HEK293T (cell line): ENCODE results near the gene TCF3.

Experiments
- CTCF ChIA-PET: fragments of 350-600 bp; formaldehyde crosslinking; extraction: SDS; loops from one replicate; lab custom pipeline; 2021; ENCODE audit warnings: antibody characterized with exemption, inconsistent platforms; lab: Yijun Ruan, JAX
- POLR2A ChIA-PET: fragments of 350-600 bp; formaldehyde crosslinking; extraction: SDS; loops from one replicate; lab custom pipeline; 2020; ENCODE audit warnings: antibody characterized with exemption, inconsistent platforms; lab: Yijun Ruan, JAX
- DNase-seq: peaks from one replicate; pipeline ENCODE4 v3.0.0; 2012; ENCODE audit warnings: mixed read lengths; ENCODE audit errors: extremely low spot score
- ARNT ChIP-seq: fragments of 450-650 bp; IDR thresholded peaks from 2 replicates; pipeline ENCODE4 v1.6.1; 2017; ENCODE audit warnings: mild to moderate bottlenecking
- BHLHE40 ChIP-seq: fragments of 450-650 bp; IDR thresholded peaks from 2 replicates; pipeline ENCODE4 v1.6.1; 2016; ENCODE audit warnings: mild to moderate bottlenecking, moderate library complexity, borderline replicate concordance
- CTBP1 ChIP-seq: fragments of 450-650 bp; IDR thresholded peaks from 2 replicates; pipeline ENCODE4 v1.6.1; 2016; ENCODE audit warnings: borderline replicate concordance
- ELF4 ChIP-seq: fragments of 450-650 bp; IDR thresholded peaks from 2 replicates; pipeline ENCODE4 v1.6.1; 2017; ENCODE audit warnings: antibody characterized with exemption
- FOXA1 ChIP-seq: fragments of 450-650 bp; IDR thresholded peaks from 2 replicates; pipeline ENCODE4 v1.6.1; 2016; ENCODE audit warnings: mild to moderate bottlenecking
- FOXK2 ChIP-seq: fragments of 450-650 bp; IDR thresholded peaks from 2 replicates; pipeline ENCODE4 v1.6.1; 2016; ENCODE audit warnings: mild to moderate bottlenecking
- FOXM1 ChIP-seq: fragments of 450-650 bp; IDR thresholded peaks from 2 replicates; pipeline ENCODE4 v1.6.1; 2017; ENCODE audit warnings: mild to moderate bottlenecking, borderline replicate concordance
- HDGF ChIP-seq: fragments of 450-650 bp; IDR thresholded peaks from 2 replicates; pipeline ENCODE4 v1.6.1; 2017; ENCODE audit warnings: antibody characterized with exemption, borderline replicate concordance
- L3MBTL2 ChIP-seq: fragments of 450-650 bp; conservative IDR thresholded peaks from 2 replicates; pipeline ENCODE4 v1.6.1; 2016; ENCODE audit warnings: mild to moderate bottlenecking
- LEF1 ChIP-seq: fragments of 450-650 bp; IDR thresholded peaks from 2 replicates; pipeline ENCODE4 v1.6.1; 2017; ENCODE audit warnings: mild to moderate bottlenecking, borderline replicate concordance
- NFRKB ChIP-seq: fragments of 450-650 bp; IDR thresholded peaks from 2 replicates; pipeline ENCODE4 v1.6.1; 2016; ENCODE audit warnings: mild to moderate bottlenecking, moderate library complexity
- SP1 ChIP-seq: fragments of 450-650 bp; IDR thresholded peaks from 2 replicates; pipeline ENCODE4 v1.6.1; 2017
- SUZ12 ChIP-seq: fragments of 450-650 bp; IDR thresholded peaks from 2 replicates; pipeline ENCODE4 v1.6.1; 2016; ENCODE audit warnings: mild to moderate bottlenecking
- TARDBP ChIP-seq: fragments of 450-650 bp; IDR thresholded peaks from 2 replicates; pipeline ENCODE4 v1.6.1; 2016
- ZNF384 ChIP-seq: fragments of 450-650 bp; IDR thresholded peaks from 2 replicates; pipeline ENCODE4 v1.6.1; 2016
- TF ChIP-seq, protein P1 (sequence below): fragments of 450-650 bp; IDR thresholded peaks from 2 replicates; pipeline ENCODE4 v1.6.1; 2016

The TCF3 gene

DNA sequence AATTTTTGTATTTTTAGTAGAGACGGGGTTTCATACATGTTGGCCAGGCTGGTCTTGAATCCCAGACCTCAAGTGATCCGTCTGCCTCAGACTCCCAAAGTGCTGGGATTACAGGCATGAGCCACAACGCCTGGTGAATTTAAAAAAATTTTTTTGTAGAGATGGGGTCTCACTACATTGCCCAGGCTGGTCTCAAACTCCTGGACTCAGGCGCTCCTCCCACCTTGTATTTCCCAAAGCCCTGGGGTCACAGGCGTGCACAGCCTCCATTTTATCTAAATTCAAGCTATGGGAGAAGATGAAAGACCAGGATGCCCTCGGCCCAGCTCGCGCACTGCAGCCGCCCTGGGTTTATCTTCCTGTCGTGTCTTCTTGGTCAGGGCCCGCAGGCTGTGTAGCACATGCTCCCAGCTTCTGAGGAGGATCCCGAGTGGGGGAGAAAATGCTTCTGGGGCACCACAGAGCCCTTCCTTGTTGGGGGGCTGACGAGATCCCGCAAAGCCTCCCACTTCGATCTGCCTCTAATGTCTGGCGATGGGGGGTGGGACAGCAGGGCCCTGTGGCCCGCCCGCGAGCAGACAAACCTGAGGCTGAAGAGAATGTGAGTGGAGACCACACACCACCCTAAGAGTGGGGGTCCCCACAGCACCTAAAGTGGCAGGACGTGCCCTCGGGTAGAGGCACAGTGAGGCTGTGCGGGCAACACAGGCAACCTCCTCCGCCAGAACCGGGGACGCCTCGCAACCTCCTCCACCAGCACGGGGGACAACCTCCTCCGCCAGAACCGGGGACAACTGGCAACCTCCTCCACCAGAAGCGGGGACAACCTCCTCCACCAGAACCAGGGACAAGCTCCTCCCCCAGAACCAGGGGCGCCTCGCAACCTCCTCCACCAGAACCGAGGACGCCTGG, 15.8 kb downstream of the TCF3 start:
- POLR2A ChIA-PET: no interaction called here
- no peak for DNase-seq
- CTCF ChIA-PET: no interaction called here
- no peak for TF ChIP-seq CTBP1
- TF ChIP-seq FOXM1: no peak
- no peak for TF ChIP-seq NFRKB
- no peak for TF ChIP-seq HDGF
- TF ChIP-seq L3MBTL2: no peak
- no peak for TF ChIP-seq FOXA1
- TF ChIP-seq LEF1: no peak
- TF ChIP-seq, protein P1, sequence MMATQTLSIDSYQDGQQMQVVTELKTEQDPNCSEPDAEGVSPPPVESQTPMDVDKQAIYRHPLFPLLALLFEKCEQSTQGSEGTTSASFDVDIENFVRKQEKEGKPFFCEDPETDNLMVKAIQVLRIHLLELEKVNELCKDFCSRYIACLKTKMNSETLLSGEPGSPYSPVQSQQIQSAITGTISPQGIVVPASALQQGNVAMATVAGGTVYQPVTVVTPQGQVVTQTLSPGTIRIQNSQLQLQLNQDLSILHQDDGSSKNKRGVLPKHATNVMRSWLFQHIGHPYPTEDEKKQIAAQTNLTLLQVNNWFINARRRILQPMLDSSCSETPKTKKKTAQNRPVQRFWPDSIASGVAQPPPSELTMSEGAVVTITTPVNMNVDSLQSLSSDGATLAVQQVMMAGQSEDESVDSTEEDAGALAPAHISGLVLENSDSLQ: no peak

DNA sequence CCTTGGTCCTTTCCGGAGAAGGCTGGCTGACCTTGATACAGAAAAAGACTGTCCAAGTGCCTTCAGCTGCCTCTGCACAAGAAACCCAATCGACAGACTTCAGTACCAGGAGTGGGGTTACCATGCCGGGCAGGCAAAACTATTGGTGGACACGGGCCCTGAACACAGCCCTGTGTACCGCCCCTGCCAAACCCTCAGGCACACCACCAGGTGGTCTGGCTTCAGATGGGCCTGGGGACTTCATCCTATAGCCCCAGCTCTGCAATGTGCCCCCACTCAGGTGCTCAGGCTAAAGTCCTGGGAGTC, 17.5 kb downstream of the TCF3 start:
- ChIA-PET CTCF (no interaction called here), POLR2A (no interaction called here)
- DNase-seq: no peak
- TF ChIP-seq FOXK2: no peak
- TF ChIP-seq TARDBP: no peak
- TF ChIP-seq HDGF: no peak
- TF ChIP-seq NFRKB: no peak
- TF ChIP-seq ZNF384: no peak
- TF ChIP-seq ELF4: no peak
- TF ChIP-seq LEF1: no peak
- no peak for TF ChIP-seq L3MBTL2
- TF ChIP-seq SUZ12: no peak
- no peak for TF ChIP-seq FOXM1
- no peak for TF ChIP-seq CTBP1
- no peak for TF ChIP-seq ARNT
- no peak for TF ChIP-seq FOXA1

DNA sequence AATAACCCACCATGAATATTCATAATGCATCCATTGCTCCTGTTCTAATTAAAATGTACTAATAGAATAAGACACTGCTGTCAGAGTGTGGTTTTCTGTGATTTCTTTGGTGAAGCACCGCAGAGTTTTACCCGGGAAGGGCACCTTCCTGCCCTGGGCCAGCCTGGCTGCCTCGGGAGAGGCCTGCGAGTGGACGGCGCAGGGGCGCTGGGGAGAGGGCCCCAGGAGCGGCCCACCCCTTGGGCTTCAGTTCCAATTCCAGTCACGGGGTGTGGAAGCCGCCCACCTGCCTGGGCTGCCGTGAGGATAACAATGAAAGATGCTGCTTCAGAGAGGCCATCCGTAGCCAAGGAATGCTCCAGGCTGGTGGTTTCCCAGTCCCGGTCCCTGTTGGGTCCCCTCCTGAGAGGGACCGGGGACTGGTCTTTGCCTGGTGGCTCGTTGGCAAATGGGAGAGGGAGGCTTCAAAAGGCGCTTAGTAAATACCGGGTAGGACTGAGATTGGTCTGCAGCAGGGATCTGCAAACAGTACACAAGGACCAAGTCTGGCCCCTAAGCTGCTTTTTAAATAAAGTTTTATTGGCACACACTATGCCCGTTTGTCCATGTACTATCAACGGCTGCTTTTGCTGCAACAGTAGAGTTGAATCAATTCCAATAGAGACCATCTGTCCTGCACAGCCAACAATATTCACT, 18.0 kb downstream of the TCF3 start:
- ChIA-PET CTCF (no interaction called here), POLR2A (no interaction called here)
- TF ChIP-seq FOXM1 (no peak), L3MBTL2 (no peak), FOXK2 (no peak), CTBP1 (no peak), LEF1 (no peak)
- TF ChIP-seq, protein P1: no peak
- no peak for DNase-seq

DNA sequence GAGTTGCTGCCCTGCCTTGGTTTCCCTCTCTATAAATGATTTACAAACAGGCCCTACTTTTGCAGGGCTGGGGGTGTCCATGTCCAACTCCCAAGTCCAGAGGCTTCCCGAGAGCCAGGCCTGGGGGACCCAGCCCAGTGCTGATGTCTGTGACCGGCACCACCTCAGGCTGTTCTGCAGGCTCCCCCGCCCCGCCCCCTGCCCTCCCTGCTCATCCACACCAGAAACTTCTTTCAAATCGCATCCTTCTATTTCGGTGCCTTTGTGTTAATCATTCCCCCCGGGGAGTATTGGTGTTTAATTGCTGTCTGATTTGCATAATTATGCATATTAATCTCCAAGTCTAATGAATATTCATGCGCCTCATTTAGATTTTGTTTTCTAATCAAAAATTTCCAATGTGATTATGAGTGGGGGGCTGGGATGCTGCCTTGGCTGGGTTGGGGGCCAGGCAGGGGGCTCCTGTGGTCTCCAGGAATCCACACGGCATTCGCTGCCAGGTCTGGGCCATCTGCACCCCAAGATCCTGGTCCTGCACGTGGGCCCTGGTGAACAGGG, 19.1 kb downstream of the TCF3 start:
- CTCF ChIA-PET: no interaction called here
- TF ChIP-seq ZNF384: no peak
- TF ChIP-seq NFRKB: no peak
- TF ChIP-seq ELF4: no peak
- TF ChIP-seq TARDBP: no peak
- no peak for TF ChIP-seq FOXM1
- TF ChIP-seq FOXA1: no peak
- TF ChIP-seq L3MBTL2: no peak
- no peak for TF ChIP-seq CTBP1
- TF ChIP-seq, protein P1: no peak
- no peak for TF ChIP-seq ARNT
- TF ChIP-seq HDGF: no peak
- POLR2A ChIA-PET: no interaction called here
- no peak for DNase-seq

DNA sequence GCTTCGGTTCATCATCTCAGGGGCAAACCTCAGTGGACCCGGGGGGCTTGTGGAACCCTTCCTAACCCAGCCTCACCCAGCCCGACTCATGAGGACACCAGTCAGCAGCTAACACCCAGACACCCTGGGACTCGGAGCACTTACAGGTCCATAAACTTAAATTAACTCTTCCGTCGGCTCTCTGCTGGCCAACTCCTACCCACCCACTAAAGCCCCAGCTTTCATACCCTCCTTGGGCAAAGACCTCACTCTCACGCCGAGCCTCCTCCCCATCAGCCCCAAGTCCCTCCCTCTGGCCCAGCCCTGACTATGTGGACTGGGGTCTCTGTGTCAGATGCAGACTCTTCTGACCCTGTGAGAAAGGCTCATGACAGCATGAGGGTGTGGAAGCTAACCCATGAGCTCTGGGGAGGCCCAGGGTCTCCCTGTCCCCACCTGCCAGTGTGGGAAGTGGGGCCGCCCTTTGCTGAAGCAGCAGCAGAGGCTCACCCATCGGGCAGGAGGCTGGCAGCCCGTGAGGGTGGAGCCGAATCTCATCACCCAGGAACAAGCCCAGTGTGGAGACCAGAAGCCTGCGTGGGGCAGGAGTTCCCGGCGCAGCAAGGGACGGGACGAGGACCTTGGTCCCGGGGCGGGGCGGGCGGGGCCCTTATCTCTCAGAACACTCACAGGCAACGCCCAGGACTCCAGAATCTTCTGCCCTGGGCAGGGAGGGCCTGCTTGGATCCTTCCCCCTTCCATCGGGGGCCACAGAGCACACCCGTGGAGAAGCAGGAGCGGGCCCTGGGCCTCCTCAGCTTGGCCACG, 19.8 kb downstream of the TCF3 start:
- POLR2A ChIA-PET: no interaction called here
- CTCF ChIA-PET: no interaction called here
- DNase-seq: no peak
- no peak for TF ChIP-seq SUZ12
- no peak for TF ChIP-seq ZNF384
- no peak for TF ChIP-seq SP1
- no peak for TF ChIP-seq LEF1
- TF ChIP-seq FOXM1: no peak
- TF ChIP-seq ARNT: no peak
- no peak for TF ChIP-seq FOXA1

DNA sequence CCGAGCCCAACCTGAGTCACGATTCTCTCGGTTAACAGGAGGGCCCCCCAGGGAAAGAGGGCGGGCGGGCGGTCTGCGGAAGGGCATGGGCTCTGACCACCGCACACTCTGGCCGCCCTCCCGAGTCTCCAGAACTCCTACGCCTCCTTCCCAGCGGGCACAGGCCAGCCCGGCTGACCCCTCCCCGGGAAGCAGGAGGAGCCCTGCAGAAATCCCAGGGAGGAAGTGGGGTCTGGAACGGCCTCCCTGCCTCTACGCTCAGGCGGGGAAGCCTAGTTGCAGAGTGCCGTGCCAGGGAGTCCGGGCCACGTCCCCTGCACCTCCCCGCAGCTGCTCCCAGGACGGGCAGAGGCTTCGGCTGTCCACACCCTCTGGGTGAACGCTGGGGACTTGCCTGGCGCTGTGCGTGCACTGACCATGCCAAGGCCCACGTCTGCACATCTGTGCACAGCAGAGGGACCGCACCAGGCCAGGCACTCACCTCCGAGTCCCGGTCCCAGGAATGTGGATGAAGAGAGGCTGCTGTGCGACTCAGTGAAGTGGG, 20.8 kb downstream of the TCF3 start:
- ChIA-PET CTCF (no interaction called here), POLR2A (no interaction called here)
- no peak for DNase-seq
- no peak for TF ChIP-seq ELF4
- TF ChIP-seq, protein P1: no peak
- no peak for TF ChIP-seq BHLHE40
- no peak for TF ChIP-seq NFRKB
- TF ChIP-seq SUZ12: no peak
- TF ChIP-seq HDGF: no peak
- TF ChIP-seq FOXM1: no peak
- TF ChIP-seq TARDBP: no peak
- no peak for TF ChIP-seq FOXA1
- no peak for TF ChIP-seq SP1
- no peak for TF ChIP-seq ZNF384
- TF ChIP-seq ARNT: no peak
- TF ChIP-seq FOXK2: no peak
- TF ChIP-seq CTBP1: no peak
- no peak for TF ChIP-seq L3MBTL2
- no peak for TF ChIP-seq LEF1
